CD14-positive monocyte (primary cell): ENCODE measurements around the gene STIM1. TPM values are rescaled to one million over a fixed set of nuclear protein-coding genes. Genes with fewer than 3 reads are reported as not detected.

Experiments
- DNase-seq, 3 donors: peaks; one replicate each; pipeline ENCODE4 v3.0.0-alpha.2; 2011 to 2022
- H2AFZ ChIP-seq: 2 replicates; pipeline ENCODE4 v1.6.0; 2012; ENCODE audit warnings: mild to moderate bottlenecking, low read depth, low read length, inconsistent platforms; ENCODE audit not compliant: insufficient read depth, poor library complexity, severe bottlenecking
- H3K27ac ChIP-seq, 2 donors: 1 replicate in 1 of 2; 2 replicates in 1 of 2; pipeline ENCODE4 v1.5.1; 2012 to 2013; ENCODE audit warnings: low read length in 2 of 2, control low read depth in 1 of 2, inconsistent platforms in 1 of 2, low read depth in 1 of 2, mild to moderate bottlenecking in 1 of 2
- H3K27me3 ChIP-seq, 2 donors: one replicate each; pipeline versions ENCODE4 v1.6.0 to v1.6.1; 2011 to 2013; ENCODE audit warnings: low read length in 2 of 2; ENCODE audit not compliant: control insufficient read depth in 2 of 2, insufficient read depth in 2 of 2
- H3K36me3 ChIP-seq, 2 donors: replicated peaks in 1 of 2; 1 replicate in 1 of 2; 2 replicates in 1 of 2; pipeline versions ENCODE4 v1.5.1 to v1.6.1; 2012 to 2013; ENCODE audit warnings: low read length in 2 of 2, control low read depth in 1 of 2, inconsistent platforms in 1 of 2, mild to moderate bottlenecking in 1 of 2; ENCODE audit not compliant: insufficient read depth in 2 of 2, control insufficient read depth in 1 of 2
- H3K4me1 ChIP-seq, 2 donors: 1 replicate in 1 of 2; 2 replicates in 1 of 2; pipeline versions ENCODE4 v1.5.1 to v1.6.1; 2012 to 2013; ENCODE audit warnings: low read length in 2 of 2, control low read depth in 1 of 2, inconsistent platforms in 1 of 2, mild to moderate bottlenecking in 1 of 2, moderate library complexity in 1 of 2; ENCODE audit not compliant: insufficient read depth in 2 of 2, control insufficient read depth in 1 of 2
- H3K4me2 ChIP-seq: replicated peaks from 2 replicates; pipeline ENCODE3; 2012; ENCODE audit warnings: low read length, moderate library complexity, mild to moderate bottlenecking; ENCODE audit not compliant: poor library complexity, severe bottlenecking; ENCODE audit errors: extremely low read depth
- H3K4me3 ChIP-seq, 3 experiments: fragments of 200-600 bp in 1 of 3; sonication (generic) in 1 of 3; replicated peaks in 1 of 3; 1 replicate in 2 of 3; 2 replicates in 1 of 3; pipeline ENCODE4 v1.5.1; 2011 to 2013; ENCODE audit warnings: low read length in 3 of 3, mild to moderate bottlenecking in 3 of 3, control low read depth in 2 of 3, low read depth in 2 of 3, inconsistent platforms in 1 of 3, moderate library complexity in 1 of 3
- H3K79me2 ChIP-seq: 2 replicates; pipeline ENCODE4 v1.6.0; 2012; ENCODE audit warnings: mild to moderate bottlenecking, control low read depth, inconsistent platforms, low read length, moderate library complexity; ENCODE audit not compliant: insufficient read depth
- H3K9ac ChIP-seq: 2 replicates; pipeline ENCODE4 v1.6.0; 2017; ENCODE audit warnings: low read length, mild to moderate bottlenecking; ENCODE audit not compliant: insufficient read depth, poor library complexity, severe bottlenecking
- H3K9me3 ChIP-seq, 2 donors: replicated peaks in 1 of 2; 1 replicate in 1 of 2; 2 replicates in 1 of 2; pipeline versions ENCODE4 v1.5.1 to v1.6.1; 2012 to 2013; ENCODE audit warnings: low read length in 2 of 2, control low read depth in 1 of 2; ENCODE audit not compliant: control insufficient read depth in 1 of 2, insufficient read depth in 1 of 2
- H4K20me1 ChIP-seq: 2 replicates; pipeline ENCODE4 v1.6.0; 2012; ENCODE audit warnings: mild to moderate bottlenecking, low read length, control low read depth, moderate library complexity; ENCODE audit not compliant: insufficient read depth
- H3K27ac Mint-ChIP-seq, 7 donors: one replicate each; pipeline ENCODE4 v1.8.0; 2020; ENCODE audit warnings: mild to moderate bottlenecking in 7 of 7, mixed read lengths in 7 of 7, moderate library complexity in 6 of 7, inconsistent platforms in 2 of 7
- H3K27me3 Mint-ChIP-seq, 3 donors: one replicate each; pipeline ENCODE4 v1.8.0; 2021 to 2022; ENCODE audit warnings: low read depth in 3 of 3, mild to moderate bottlenecking in 3 of 3, mixed read lengths in 3 of 3, moderate library complexity in 3 of 3, inconsistent platforms in 1 of 3
- H3K36me3 Mint-ChIP-seq, 2 donors: one replicate each; pipeline ENCODE4 v1.8.0; 2020; ENCODE audit warnings: mixed read lengths in 2 of 2, inconsistent platforms in 1 of 2, mild to moderate bottlenecking in 1 of 2
- H3K4me1 Mint-ChIP-seq: one replicate; pipeline ENCODE4 v1.8.0; 2020; ENCODE audit warnings: mild to moderate bottlenecking, mixed read lengths
- H3K4me3 Mint-ChIP-seq, 2 donors: one replicate each; pipeline ENCODE4 v1.8.0; 2020; ENCODE audit warnings: mild to moderate bottlenecking in 2 of 2, mixed read lengths in 2 of 2, moderate library complexity in 1 of 2
- H3K9me3 Mint-ChIP-seq, 7 donors: one replicate each; pipeline ENCODE4 v1.8.0; 2020 to 2022; ENCODE audit warnings: mixed read lengths in 7 of 7, mild to moderate bottlenecking in 6 of 7, moderate library complexity in 6 of 7, inconsistent platforms in 2 of 7
- WGBS: methylation state at CpG from one replicate; pipeline ENCODE4 v1.1.5; 2013; ENCODE audit warnings: missing lambda C conversion rate; ENCODE audit not compliant: insufficient coverage; 5-methylcytosine and 5-hydroxymethylcytosine counted together
- intact Hi-C, 2 donors: fragments of 100-400 bp; cut with micrococcal nuclease; formaldehyde crosslinking; loops; one replicate each; pipeline versions ENCODE4 v1.15.0 to v1.15.1; 2023
- polyA plus RNA-seq, 3 donors: library from polyadenylated mRNA; depleted of rRNA in 1 of 3; unstranded in 2 of 3; stranded (reverse) in 1 of 3; fragments of 300-500 nt in 2 of 3; fragments of >200 nt in 1 of 3; fragmentation: Illumina TruSeq in 2 of 3; gene quantifications; 1 replicate in 2 of 3; 2 replicates in 1 of 3; pipeline ENCODE4 v1.2.3, GENCODE V29; 2012 to 2021
- TF ChIP-seq, protein P1 (sequence below): fragments of 200-600 bp; IDR thresholded peaks from one replicate; pipeline ENCODE4 v1.8.0; 2022; ENCODE audit warnings: antibody characterized with exemption, mild to moderate bottlenecking

STIM1 gene
- polyA plus RNA-seq, 3 donors = 14.0 to 68.6 (median 21.0) TPM

DNA sequence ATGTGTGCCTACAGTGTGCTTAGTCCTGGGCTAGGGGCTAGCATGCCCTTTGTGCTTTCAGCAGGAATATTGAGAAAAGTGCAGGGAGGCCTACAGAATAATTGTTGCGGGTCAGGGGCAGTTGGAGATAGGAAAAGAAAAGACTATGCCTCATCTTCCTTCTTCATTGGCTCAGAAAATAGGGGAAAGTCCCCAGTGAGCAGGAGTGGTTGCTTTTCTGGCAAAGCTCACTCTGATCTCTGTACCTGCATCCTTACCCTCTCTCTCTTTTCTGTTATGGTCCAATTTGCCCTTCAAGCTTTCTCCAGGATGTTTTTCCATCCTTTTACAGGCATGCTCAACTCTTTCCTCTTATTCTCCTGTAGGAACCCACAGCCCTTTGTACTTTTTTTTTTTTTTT lies 209.6 kb downstream of the STIM1 start:
- H3K4me3 ChIP-seq = no peak overlapping the region
- Mint-ChIP-seq H3K9me3 (no peaks in the 10 kb centered on the region), H3K4me3 (no peak overlapping the region), H3K36me3 (peaks cover 52 to 62% of the 10 kb centered on the region in 2 donors), H3K27me3 (no peaks in the 10 kb centered on the region), H3K4me1 (peaks cover 38% of the 10 kb centered on the region), H3K27ac (peak overlapping the region in 2 of 7 donors; percentile 7 to 37)
- TF ChIP-seq, protein P1, sequence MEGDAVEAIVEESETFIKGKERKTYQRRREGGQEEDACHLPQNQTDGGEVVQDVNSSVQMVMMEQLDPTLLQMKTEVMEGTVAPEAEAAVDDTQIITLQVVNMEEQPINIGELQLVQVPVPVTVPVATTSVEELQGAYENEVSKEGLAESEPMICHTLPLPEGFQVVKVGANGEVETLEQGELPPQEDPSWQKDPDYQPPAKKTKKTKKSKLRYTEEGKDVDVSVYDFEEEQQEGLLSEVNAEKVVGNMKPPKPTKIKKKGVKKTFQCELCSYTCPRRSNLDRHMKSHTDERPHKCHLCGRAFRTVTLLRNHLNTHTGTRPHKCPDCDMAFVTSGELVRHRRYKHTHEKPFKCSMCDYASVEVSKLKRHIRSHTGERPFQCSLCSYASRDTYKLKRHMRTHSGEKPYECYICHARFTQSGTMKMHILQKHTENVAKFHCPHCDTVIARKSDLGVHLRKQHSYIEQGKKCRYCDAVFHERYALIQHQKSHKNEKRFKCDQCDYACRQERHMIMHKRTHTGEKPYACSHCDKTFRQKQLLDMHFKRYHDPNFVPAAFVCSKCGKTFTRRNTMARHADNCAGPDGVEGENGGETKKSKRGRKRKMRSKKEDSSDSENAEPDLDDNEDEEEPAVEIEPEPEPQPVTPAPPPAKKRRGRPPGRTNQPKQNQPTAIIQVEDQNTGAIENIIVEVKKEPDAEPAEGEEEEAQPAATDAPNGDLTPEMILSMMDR = no peak
- H3K9ac ChIP-seq = no peak overlapping the region
- peaks cover 6% of the 10 kb centered on the region for H3K79me2 ChIP-seq
- intact Hi-C loops = loop anchor here in 1 of 2 donors (10.0 kb wide), 1 partner anchor 140 kb away; no protein-coding TSS in a partner anchor
- no peak for DNase-seq
- H3K36me3 ChIP-seq = peaks cover 37 to 79% of the 10 kb centered on the region in 2 donors
- no peaks in the 10 kb centered on the region for H3K9me3 ChIP-seq
- peaks cover 24 to 25% of the 10 kb centered on the region in 2 donors for H3K4me1 ChIP-seq
- WGBS = no CpG with 5 or more reads among the region's 1 CpG
- H3K27ac ChIP-seq = no peak overlapping the region
- H4K20me1 ChIP-seq = peaks cover 26% of the 10 kb centered on the region
- H3K4me2 ChIP-seq = no peak overlapping the region
- H2AFZ ChIP-seq = no peak overlapping the region
- no peaks in the 10 kb centered on the region for H3K27me3 ChIP-seq

DNA sequence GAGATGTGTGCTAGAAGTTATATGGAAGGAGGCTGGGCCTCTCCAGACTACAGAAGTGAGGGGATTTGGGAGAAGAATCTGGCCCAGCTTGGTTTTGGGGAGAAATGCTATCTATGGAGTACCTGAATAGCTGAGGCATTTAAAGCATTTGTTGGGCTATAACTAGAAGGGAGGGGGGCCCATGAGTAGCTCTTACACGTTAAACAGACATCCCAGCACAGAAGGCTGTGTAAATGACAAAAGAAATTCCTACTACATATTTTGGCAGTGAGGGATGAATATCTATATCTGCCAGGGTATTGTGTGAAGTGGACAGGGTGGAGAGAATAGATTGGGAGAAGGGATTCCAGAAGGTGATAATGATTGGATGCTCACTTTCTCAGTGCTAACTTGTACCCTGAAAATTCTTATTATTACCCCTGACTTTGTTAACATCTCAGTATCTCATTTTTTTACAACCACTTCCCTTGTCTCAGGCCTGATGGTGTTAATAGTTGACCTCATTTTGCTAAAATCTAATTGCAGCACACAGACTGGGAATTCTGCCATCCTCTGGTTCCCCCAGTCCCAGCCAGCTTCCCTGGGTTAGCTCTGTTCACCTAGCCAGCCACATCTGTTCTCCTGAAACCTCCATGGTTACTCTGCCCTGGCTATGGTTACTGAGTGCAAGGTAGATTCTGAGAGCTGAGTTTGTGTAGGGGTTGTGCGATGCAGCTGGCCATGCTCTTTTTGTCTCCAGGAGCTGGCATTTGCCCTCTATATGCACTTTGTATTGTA lies 210.3 kb downstream of the STIM1 start:
- Histone ChIP-seq H3K79me2 (peaks cover 6% of the 10 kb centered on the region), H3K27me3 (no peaks in the 10 kb centered on the region), H3K36me3 (peaks cover 37 to 79% of the 10 kb centered on the region in 2 donors), H3K9ac (no peak overlapping the region), H2AFZ (no peak overlapping the region), H3K4me1 (peaks cover 24 to 25% of the 10 kb centered on the region in 2 donors), H3K9me3 (no peaks in the 10 kb centered on the region), H3K4me2 (no peak overlapping the region), H3K27ac (no peak overlapping the region), H3K4me3 (no peak overlapping the region), H4K20me1 (peaks cover 26% of the 10 kb centered on the region)
- H3K27me3 Mint-ChIP-seq = no peaks in the 10 kb centered on the region
- no CpG with 5 or more reads among the region's 2 CpGs for WGBS
- no peaks in the 10 kb centered on the region for H3K9me3 Mint-ChIP-seq
- H3K4me3 Mint-ChIP-seq = no peak overlapping the region
- H3K4me1 Mint-ChIP-seq = peaks cover 38% of the 10 kb centered on the region
- DNase-seq = no peak
- intact Hi-C loops = loop anchor here in 1 of 2 donors (10.0 kb wide), 1 partner anchor 141 kb away; no protein-coding TSS in a partner anchor
- peak overlapping the region in 4 of 7 donors; percentile 7 to 82 (median 60) for H3K27ac Mint-ChIP-seq
- peaks cover 52 to 64% of the 10 kb centered on the region in 2 donors for H3K36me3 Mint-ChIP-seq
- TF ChIP-seq, protein P1 = no peak
